ENCODE results near the gene TOR1AIP1.

Gene TOR1AIP1

DNA sequence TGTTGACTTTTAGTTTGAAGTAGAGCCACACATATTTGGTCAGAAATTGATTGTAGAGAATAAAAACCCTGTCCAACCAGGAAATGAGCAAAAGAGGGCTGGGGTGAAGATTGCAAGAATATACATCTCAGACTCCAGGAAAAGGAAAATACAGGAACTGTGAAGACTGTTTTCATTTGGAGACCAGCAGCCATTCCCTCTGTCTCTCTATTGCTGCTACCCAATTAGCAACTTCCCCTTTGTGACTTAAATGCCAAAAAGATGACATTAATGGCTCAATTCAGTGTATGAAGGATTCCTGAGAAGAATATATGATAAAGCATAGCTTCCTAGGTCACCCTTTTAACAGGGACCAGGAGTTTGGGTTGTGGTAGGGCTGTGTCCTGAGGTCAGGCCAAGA lies 40.9 kb downstream of the TOR1AIP1 start:
- Histone ChIP-seq H3K9ac (ENCODE audit: low read depth, low read length) (no peak overlapping the region), H3K36me3 (ENCODE audit: insufficient read depth, low read length) (peaks cover 26% of the 10 kb centered on the region; the same call in 1 of the 2 replicates), H3K4me1 (ENCODE audit: insufficient read depth, low read length) (no peaks in the 10 kb centered on the region), H2AFZ (ENCODE audit: low read depth, low read length) (no peak overlapping the region), H3K27me3 (ENCODE audit: insufficient read depth, low read length, poor library complexity) (no peaks in the 10 kb centered on the region), H3K79me2 (ENCODE audit: insufficient read depth, low read length) (no peaks in the 10 kb centered on the region), H3K9me3 (ENCODE audit: insufficient read depth, low read length, severe bottlenecking) (no peaks in the 10 kb centered on the region), H3K4me3 (ENCODE audit: low read depth in 1 of 2, low read length in 2 of 2) (no peak overlapping the region), H3K4me2 (ENCODE audit: insufficient read depth, low read length) (no peak overlapping the region), H3K27ac (ENCODE audit: low read length) (no peak overlapping the region), H4K20me1 (ENCODE audit: insufficient read depth, low read length) (no peaks in the 10 kb centered on the region)
- DNase-seq (no peak), ATAC-seq (ENCODE audit: insufficient read depth, low read depth) (no peak)
- no peak for TF ChIP-seq EZH2 (IDR thresholded peaks at IDR 0.05; ENCODE audit: borderline replicate concordance, low read depth, low read length, severe bottlenecking)
- no peak for TF ChIP-seq CTCF (IDR thresholded peaks at IDR 0.05; ENCODE audit: borderline replicate concordance, extremely low read depth, low read length, poor library complexity, severe bottlenecking)

- ATAC-seq (ENCODE audit: insufficient read depth, low read depth) (no peak), DNase-seq (no peak)
- no peak overlapping the region for H3K4me2 ChIP-seq (ENCODE audit: insufficient read depth, low read length)
Measured at GRCh38 chr1:179924268-179924667, 42.2 kb downstream of the TOR1AIP1 start.

GRCh38 chr1:179925302-179925701 lies 43.2 kb downstream of the TOR1AIP1 start:
- no peak overlapping the region for H2AFZ ChIP-seq (ENCODE audit: low read depth, low read length)
- no peaks in the 10 kb centered on the region for H3K79me2 ChIP-seq (ENCODE audit: insufficient read depth, low read length)
- TF ChIP-seq EZH2 (IDR thresholded peaks at IDR 0.05; ENCODE audit: borderline replicate concordance, low read depth, low read length, severe bottlenecking) (no peak), CTCF (IDR thresholded peaks at IDR 0.05; ENCODE audit: borderline replicate concordance, extremely low read depth, low read length, poor library complexity, severe bottlenecking) (no peak)
- no peak overlapping the region for H3K4me3 ChIP-seq (ENCODE audit: low read depth in 1 of 2, low read length in 2 of 2)
- no peak for ATAC-seq (ENCODE audit: insufficient read depth, low read depth)
- peaks cover 6% of the 10 kb centered on the region; the same call in 1 of the 2 replicates for H3K36me3 ChIP-seq (ENCODE audit: insufficient read depth, low read length)
- no peaks in the 10 kb centered on the region for H3K27me3 ChIP-seq (ENCODE audit: insufficient read depth, low read length, poor library complexity)
- no peak overlapping the region for H3K4me2 ChIP-seq (ENCODE audit: insufficient read depth, low read length)
- no peaks in the 10 kb centered on the region for H3K4me1 ChIP-seq (ENCODE audit: insufficient read depth, low read length)
- DNase-seq: no peak
- H3K9ac ChIP-seq (ENCODE audit: low read depth, low read length): no peak overlapping the region
- no peak overlapping the region for H3K27ac ChIP-seq (ENCODE audit: low read length)
- no peaks in the 10 kb centered on the region for H4K20me1 ChIP-seq (ENCODE audit: insufficient read depth, low read length)
- H3K9me3 ChIP-seq (ENCODE audit: insufficient read depth, low read length, severe bottlenecking): no peaks in the 10 kb centered on the region

More at GRCh38 chr1:179924268-179924667, 42.2 kb downstream of the TOR1AIP1 start:
- Histone ChIP-seq H2AFZ (ENCODE audit: low read depth, low read length) (no peak overlapping the region), H3K36me3 (ENCODE audit: insufficient read depth, low read length) (peaks cover 15% of the 10 kb centered on the region; the same call in 1 of the 2 replicates), H4K20me1 (ENCODE audit: insufficient read depth, low read length) (no peaks in the 10 kb centered on the region), H3K27me3 (ENCODE audit: insufficient read depth, low read length, poor library complexity) (no peaks in the 10 kb centered on the region), H3K9me3 (ENCODE audit: insufficient read depth, low read length, severe bottlenecking) (no peaks in the 10 kb centered on the region), H3K9ac (ENCODE audit: low read depth, low read length) (no peak overlapping the region), H3K79me2 (ENCODE audit: insufficient read depth, low read length) (no peaks in the 10 kb centered on the region), H3K4me3 (ENCODE audit: low read depth in 1 of 2, low read length in 2 of 2) (no peak overlapping the region), H3K4me1 (ENCODE audit: insufficient read depth, low read length) (no peaks in the 10 kb centered on the region), H3K27ac (ENCODE audit: low read length) (no peak overlapping the region)
- TF ChIP-seq EZH2 (IDR thresholded peaks at IDR 0.05; ENCODE audit: borderline replicate concordance, low read depth, low read length, severe bottlenecking): no peak
- no peak for TF ChIP-seq CTCF (IDR thresholded peaks at IDR 0.05; ENCODE audit: borderline replicate concordance, extremely low read depth, low read length, poor library complexity, severe bottlenecking)

Measured in DND-41 (cell line).